ENCODE measurements around the gene ZNF609. TPM values are rescaled to one million over a fixed set of nuclear protein-coding genes. Genes with fewer than 3 reads are reported as not detected.

Gene ZNF609
- total RNA-seq, 2 donors from 2014 or later, result 13.4 to 23.7 TPM

DNA sequence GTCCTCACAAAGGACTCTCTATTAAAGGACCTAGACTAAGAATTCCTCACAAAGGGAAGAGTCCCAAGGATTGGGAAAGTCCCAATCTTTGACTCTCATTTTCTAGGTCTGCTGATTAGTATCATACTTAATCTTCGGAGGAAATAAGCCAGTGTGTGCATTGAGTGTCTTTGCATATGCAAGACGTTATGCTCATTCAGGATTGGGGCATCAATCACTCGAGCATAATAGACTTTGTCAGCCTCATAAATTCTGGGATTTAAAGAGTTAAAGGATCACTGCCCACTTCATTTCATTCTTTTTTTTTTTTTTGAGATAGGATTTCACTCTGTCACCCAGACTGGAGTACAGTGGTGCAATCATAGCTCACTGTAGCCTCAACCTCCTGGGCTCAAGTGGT, 160.7 kb downstream of the ZNF609 start:
- Histone ChIP-seq H3K4me3 (no peak overlapping the region), H3K36me3 (no peaks in the 10 kb centered on the region), H3K27me3 (no peaks in the 10 kb centered on the region), H3K9me3 (no peaks in the 10 kb centered on the region), H3K4me1 (peaks cover 0 to 24% of the 10 kb centered on the region in 2 donors), H3K27ac (no peak overlapping the region)
- TF ChIP-seq CTCF (IDR thresholded peaks at IDR 0.05), result no peak
- DNase-seq (ENCODE audit: low spot score), result no peak

GRCh38 chr15:64622410-64623260, 162.3 kb downstream of the ZNF609 start:
- H3K36me3 ChIP-seq, result no peaks in the 10 kb centered on the region
- H3K27ac ChIP-seq, result no peak overlapping the region
- DNase-seq (ENCODE audit: low spot score), result no peak
- no peak overlapping the region for H3K4me3 ChIP-seq
- peaks cover 0 to 24% of the 10 kb centered on the region in 2 donors for H3K4me1 ChIP-seq
- TF ChIP-seq CTCF (IDR thresholded peaks at IDR 0.05), result no peak
- H3K27me3 ChIP-seq, result no peaks in the 10 kb centered on the region
- no peaks in the 10 kb centered on the region for H3K9me3 ChIP-seq

DNA sequence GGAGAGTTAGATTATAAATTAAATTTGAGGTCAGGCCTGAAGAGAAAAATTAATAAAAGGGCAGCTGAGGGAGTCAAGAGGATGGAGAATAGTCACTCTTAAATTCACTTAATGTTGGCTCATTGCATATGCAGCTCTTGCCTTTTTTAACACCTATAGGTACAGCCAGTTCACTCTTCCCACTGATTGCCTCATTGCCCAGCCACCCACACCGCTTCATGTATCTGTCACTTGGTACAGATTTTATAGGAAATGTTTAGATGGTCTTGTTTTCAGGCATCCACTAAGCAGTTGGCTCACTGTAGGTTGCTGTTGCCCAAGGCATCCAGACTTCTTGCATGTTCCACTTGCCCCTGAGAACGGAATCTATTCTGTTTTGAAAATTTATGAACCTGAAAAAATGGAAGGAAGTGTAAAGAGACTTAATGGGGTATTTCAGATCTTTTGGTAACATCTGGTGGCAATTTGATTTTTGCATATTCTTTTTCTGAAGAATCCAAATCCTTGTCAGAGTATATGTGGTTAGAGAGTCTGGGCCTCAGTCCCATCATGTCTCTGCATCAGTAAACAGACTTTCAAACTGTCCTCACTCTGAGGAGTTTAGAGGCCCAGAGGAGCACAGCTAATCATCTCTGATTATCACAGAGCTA, 163.1 kb downstream of the ZNF609 start:
- DNase-seq (ENCODE audit: low spot score), result no peak
- no peak for TF ChIP-seq CTCF (IDR thresholded peaks at IDR 0.05)
- Histone ChIP-seq H3K27ac (no peak overlapping the region), H3K9me3 (no peaks in the 10 kb centered on the region), H3K27me3 (no peaks in the 10 kb centered on the region), H3K36me3 (no peaks in the 10 kb centered on the region), H3K4me1 (peaks cover 0 to 21% of the 10 kb centered on the region in 2 donors), H3K4me3 (no peak overlapping the region)

- Histone ChIP-seq H3K9me3 (no peaks in the 10 kb centered on the region), H3K27me3 (no peaks in the 10 kb centered on the region), H3K36me3 (no peaks in the 10 kb centered on the region), H3K4me3 (no peak overlapping the region), H3K27ac (no peak overlapping the region), H3K4me1 (peaks cover 0 to 21% of the 10 kb centered on the region in 2 donors)
- DNase-seq (ENCODE audit: low spot score), result no peak
- no peak for TF ChIP-seq CTCF (IDR thresholded peaks at IDR 0.05)
These were observed 163.9 kb downstream of the ZNF609 start for GRCh38 chr15:64624242-64624641.

DNA sequence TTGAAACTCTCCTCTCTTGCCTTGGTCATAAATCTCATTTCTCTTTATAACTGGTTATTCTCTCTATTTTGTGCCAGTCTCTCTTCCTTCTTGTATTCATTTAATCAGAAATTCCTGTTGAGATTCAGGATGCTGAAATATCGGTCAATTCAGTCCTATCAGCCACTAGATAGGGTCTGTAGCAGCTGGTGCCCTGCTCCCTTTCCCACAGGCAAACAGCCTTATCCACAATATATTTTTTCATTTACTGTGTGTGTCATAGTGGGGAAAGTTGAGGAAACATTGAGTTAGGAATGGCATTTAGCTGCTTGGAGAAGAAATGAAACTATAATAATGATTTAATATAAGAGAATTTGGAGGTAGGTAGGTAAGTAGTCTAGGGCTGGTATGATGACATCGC, 168.7 kb downstream of the ZNF609 start:
- no peak for DNase-seq (ENCODE audit: low spot score)
- H3K27ac ChIP-seq, result no peak overlapping the region
- TF ChIP-seq CTCF (IDR thresholded peaks at IDR 0.05), result no peak
- H3K36me3 ChIP-seq, result no peaks in the 10 kb centered on the region
- no peaks in the 10 kb centered on the region for H3K27me3 ChIP-seq
- H3K9me3 ChIP-seq, result no peaks in the 10 kb centered on the region
- H3K4me3 ChIP-seq, result no peak overlapping the region
- H3K4me1 ChIP-seq, result peaks cover 0 to 2% of the 10 kb centered on the region in 2 donors
